Spleen (tissue), 7 donors: ENCODE data around the gene BRAT1.

Experiments
- POLR2A ChIP-seq, 3 donors: fragments of 450-650 bp; IDR thresholded peaks; one replicate each; pipeline ENCODE4 v1.5.1; 2017; ENCODE audit warnings: antibody characterized with exemption in 3 of 3, mild to moderate bottlenecking in 1 of 3
- TF ChIP-seq, protein P1 (sequence below), 11 experiments: fragments of 200-600 bp in 7 of 11; fragments of 450-650 bp in 4 of 11; sonication (generic) in 4 of 11; IDR thresholded peaks in 8 of 11; conservative IDR thresholded peaks in 3 of 11; 1 replicate in 7 of 11; 2 replicates in 4 of 11; pipeline versions ENCODE4 v1.4.0 to v1.8.0; 2016 to 2021; ENCODE audit warnings: antibody characterized with exemption in 11 of 11, inconsistent platforms in 4 of 11, mild to moderate bottlenecking in 1 of 11
- donor health status: DM: no; HTN: no; CAD: no; lungs with moderate emphysema.
- donor health status: DM: no; HTN: no; CAD: no.
- donor health status: DM: no; HTN: no; CAD: no.

DNA sequence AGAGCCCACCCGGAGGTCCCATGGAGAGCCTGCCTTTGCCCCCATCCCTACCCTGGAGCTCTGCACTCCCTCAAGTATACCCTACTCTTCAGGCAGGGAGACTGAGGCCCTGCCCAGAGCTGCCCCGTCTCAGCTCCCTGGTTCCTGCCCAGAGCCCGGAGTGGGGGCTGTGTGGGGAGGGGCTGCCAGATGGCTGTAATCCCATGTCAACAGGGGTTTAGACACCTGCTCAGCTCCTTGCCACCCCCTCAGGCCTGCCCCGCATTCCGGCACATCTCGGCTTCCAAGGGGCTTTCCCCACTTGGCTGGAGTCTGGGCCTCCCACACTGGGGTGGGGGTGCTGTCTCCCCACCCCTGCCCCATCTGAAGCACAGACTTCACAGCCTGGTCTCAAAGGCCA lies 56.6 kb downstream of the BRAT1 start:
- TF ChIP-seq, protein P1, sequence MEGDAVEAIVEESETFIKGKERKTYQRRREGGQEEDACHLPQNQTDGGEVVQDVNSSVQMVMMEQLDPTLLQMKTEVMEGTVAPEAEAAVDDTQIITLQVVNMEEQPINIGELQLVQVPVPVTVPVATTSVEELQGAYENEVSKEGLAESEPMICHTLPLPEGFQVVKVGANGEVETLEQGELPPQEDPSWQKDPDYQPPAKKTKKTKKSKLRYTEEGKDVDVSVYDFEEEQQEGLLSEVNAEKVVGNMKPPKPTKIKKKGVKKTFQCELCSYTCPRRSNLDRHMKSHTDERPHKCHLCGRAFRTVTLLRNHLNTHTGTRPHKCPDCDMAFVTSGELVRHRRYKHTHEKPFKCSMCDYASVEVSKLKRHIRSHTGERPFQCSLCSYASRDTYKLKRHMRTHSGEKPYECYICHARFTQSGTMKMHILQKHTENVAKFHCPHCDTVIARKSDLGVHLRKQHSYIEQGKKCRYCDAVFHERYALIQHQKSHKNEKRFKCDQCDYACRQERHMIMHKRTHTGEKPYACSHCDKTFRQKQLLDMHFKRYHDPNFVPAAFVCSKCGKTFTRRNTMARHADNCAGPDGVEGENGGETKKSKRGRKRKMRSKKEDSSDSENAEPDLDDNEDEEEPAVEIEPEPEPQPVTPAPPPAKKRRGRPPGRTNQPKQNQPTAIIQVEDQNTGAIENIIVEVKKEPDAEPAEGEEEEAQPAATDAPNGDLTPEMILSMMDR (IDR thresholded peaks at IDR 0.05 in 8 of 11, conservative IDR thresholded peaks at IDR 0.05 in 3 of 11): no peak
- TF ChIP-seq POLR2A (IDR thresholded peaks at IDR 0.05): no peak
